OCI-LY3 (cell line): ENCODE data around the gene CES3.

Source experiments
- EZH2phosphoT487 ChIP-seq: fragments of 200-600 bp; shearing (Covaris generic); IDR thresholded peaks from 2 replicates; pipeline ENCODE4 v1.6.1; 2018; ENCODE audit warnings: antibody characterized with exemption, mixed run types, low read depth
- TF ChIP-seq, protein P1 (sequence below): fragments of 200-600, 300-600 bp; sonication (generic); IDR thresholded peaks from 2 replicates; pipeline ENCODE4 v1.5.1; 2014; ENCODE audit warnings: antibody characterized with exemption, low read length, low read depth

DNA sequence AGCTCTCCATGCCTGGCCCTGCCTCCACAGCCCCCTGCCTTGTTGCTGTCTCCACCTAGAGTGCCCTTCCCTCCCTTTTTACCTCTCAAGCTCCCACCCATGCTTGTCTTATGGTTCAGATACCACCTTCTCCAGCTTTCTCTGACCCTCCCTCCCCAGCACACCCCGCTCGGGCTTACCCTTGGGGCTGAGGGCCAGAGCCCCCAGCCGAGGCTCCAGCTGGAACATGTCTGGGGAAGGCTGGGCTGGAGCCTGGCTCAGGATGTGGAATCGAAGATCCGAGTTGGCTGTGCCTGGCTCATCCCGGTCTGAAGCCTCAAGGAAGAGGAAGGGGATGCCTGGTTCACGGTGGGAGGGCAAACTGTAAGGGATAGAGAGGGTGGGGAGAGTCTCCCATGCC lies 46.0 kb upstream of the CES3 start:
- TF ChIP-seq, protein P1, sequence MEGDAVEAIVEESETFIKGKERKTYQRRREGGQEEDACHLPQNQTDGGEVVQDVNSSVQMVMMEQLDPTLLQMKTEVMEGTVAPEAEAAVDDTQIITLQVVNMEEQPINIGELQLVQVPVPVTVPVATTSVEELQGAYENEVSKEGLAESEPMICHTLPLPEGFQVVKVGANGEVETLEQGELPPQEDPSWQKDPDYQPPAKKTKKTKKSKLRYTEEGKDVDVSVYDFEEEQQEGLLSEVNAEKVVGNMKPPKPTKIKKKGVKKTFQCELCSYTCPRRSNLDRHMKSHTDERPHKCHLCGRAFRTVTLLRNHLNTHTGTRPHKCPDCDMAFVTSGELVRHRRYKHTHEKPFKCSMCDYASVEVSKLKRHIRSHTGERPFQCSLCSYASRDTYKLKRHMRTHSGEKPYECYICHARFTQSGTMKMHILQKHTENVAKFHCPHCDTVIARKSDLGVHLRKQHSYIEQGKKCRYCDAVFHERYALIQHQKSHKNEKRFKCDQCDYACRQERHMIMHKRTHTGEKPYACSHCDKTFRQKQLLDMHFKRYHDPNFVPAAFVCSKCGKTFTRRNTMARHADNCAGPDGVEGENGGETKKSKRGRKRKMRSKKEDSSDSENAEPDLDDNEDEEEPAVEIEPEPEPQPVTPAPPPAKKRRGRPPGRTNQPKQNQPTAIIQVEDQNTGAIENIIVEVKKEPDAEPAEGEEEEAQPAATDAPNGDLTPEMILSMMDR = no peak
- no peak for TF ChIP-seq EZH2phosphoT487
